Measurements from ENCODE around the gene SNPH.

Gene SNPH

GRCh38 chr20:1265226-1265915 lies 723 bp upstream of the SNPH start:
- DNase-seq = no peak

- DNase-seq = no peak
These were observed 253 bp upstream of the SNPH start for GRCh38 chr20:1265916-1266166.

GRCh38 chr20:1267161-1267560 lies 1.1 kb downstream of the SNPH start:
- no peak for DNase-seq

GRCh38 chr20:1267809-1268374 lies 1.8 kb downstream of the SNPH start:
- DNase-seq = no peak

- no peak for DNase-seq
These were observed 3.1 kb downstream of the SNPH start for GRCh38 chr20:1269235-1269634.

- no peak for DNase-seq
These were observed 3.8 kb downstream of the SNPH start for GRCh38 chr20:1269850-1270249.

- no peak for DNase-seq
These were observed 6.4 kb downstream of the SNPH start for GRCh38 chr20:1272368-1273100.

GRCh38 chr20:1273366-1273765 lies 7.3 kb downstream of the SNPH start:
- DNase-seq = no peak

- DNase-seq = peak; percentile 87
These were observed 8.6 kb downstream of the SNPH start for GRCh38 chr20:1274485-1275311.

- no peak for DNase-seq
These were observed 9.8 kb downstream of the SNPH start for GRCh38 chr20:1275919-1276318.

- no peak for DNase-seq
These were observed 11.6 kb downstream of the SNPH start for GRCh38 chr20:1277529-1278322.

- DNase-seq = no peak
These were observed 12.9 kb downstream of the SNPH start for GRCh38 chr20:1278993-1279392.

GRCh38 chr20:1280195-1281102 lies 14.4 kb downstream of the SNPH start:
- DNase-seq = no peak

- peak; percentile 92 for DNase-seq
These were observed 15.4 kb downstream of the SNPH start for GRCh38 chr20:1281279-1282057.

- no peak for DNase-seq
These were observed 16.9 kb downstream of the SNPH start for GRCh38 chr20:1282966-1283365.

GRCh38 chr20:1283522-1284510 lies 17.7 kb downstream of the SNPH start:
- DNase-seq = peak; percentile 28

- no peak for DNase-seq
These were observed 20.4 kb downstream of the SNPH start for GRCh38 chr20:1286267-1287024.

GRCh38 chr20:1287306-1287705 lies 21.2 kb downstream of the SNPH start:
- no peak for DNase-seq
